Liver (tissue), 9 donors: ENCODE measurements around the gene STK4. TPM values are rescaled to one million over a fixed set of nuclear protein-coding genes. Genes with fewer than 3 reads are reported as not detected.

ENCODE experiments used
- DNase-seq: peaks from one replicate; pipeline ENCODE4 v3.0.0-alpha.2; 2017; ENCODE audit warnings: low spot score
- H3K27ac ChIP-seq, 2 donors: one replicate each; pipeline ENCODE4 v1.7.0; 2013; ENCODE audit warnings: inconsistent platforms in 2 of 2, low read length in 2 of 2, control low read depth in 1 of 2, low read depth in 1 of 2, mild to moderate bottlenecking in 1 of 2
- H3K27me3 ChIP-seq, 4 donors: one replicate each; pipeline versions ENCODE4 v1.6.1 to v1.7.0; 2013; ENCODE audit warnings: low read length in 3 of 4, inconsistent platforms in 1 of 4, mild to moderate bottlenecking in 1 of 4, moderate library complexity in 1 of 4; ENCODE audit not compliant: control insufficient read depth in 4 of 4, insufficient read depth in 4 of 4
- H3K36me3 ChIP-seq, 4 donors: one replicate each; pipeline versions ENCODE4 v1.6.1 to v1.7.0; 2013; ENCODE audit warnings: low read length in 3 of 4, mild to moderate bottlenecking in 3 of 4, low read depth in 1 of 4, moderate library complexity in 1 of 4; ENCODE audit not compliant: control insufficient read depth in 4 of 4, insufficient read depth in 3 of 4
- H3K4me1 ChIP-seq, 4 donors: one replicate each; pipeline versions ENCODE4 v1.6.1 to v1.7.0; 2013; ENCODE audit warnings: low read length in 3 of 4, mild to moderate bottlenecking in 3 of 4, moderate library complexity in 1 of 4; ENCODE audit not compliant: control insufficient read depth in 4 of 4, insufficient read depth in 4 of 4
- H3K4me3 ChIP-seq, 3 donors: one replicate each; pipeline versions ENCODE4 v1.6.1 to v1.7.0; 2013; ENCODE audit warnings: low read length in 3 of 3, control low read depth in 1 of 3, low read depth in 1 of 3, mild to moderate bottlenecking in 1 of 3
- H3K9ac ChIP-seq, 2 donors: one replicate each; pipeline ENCODE4 v1.7.0; 2013; ENCODE audit warnings: low read length in 2 of 2, mild to moderate bottlenecking in 2 of 2, moderate library complexity in 2 of 2, control low read depth in 1 of 2, low read depth in 1 of 2
- H3K9me3 ChIP-seq, 4 donors: one replicate each; pipeline versions ENCODE4 v1.6.1 to v1.7.0; 2013; ENCODE audit warnings: low read length in 3 of 4; ENCODE audit not compliant: control insufficient read depth in 4 of 4
- ATF3 ChIP-seq: IDR thresholded peaks from 2 replicates; pipeline ENCODE4 v1.6.1; 2016; ENCODE audit warnings: antibody characterized with exemption
- EGR1 ChIP-seq, 2 donors: IDR thresholded peaks; 2 replicates each; pipeline ENCODE4 v1.6.1; 2016 to 2018; ENCODE audit warnings: antibody characterized with exemption in 2 of 2, low read depth in 2 of 2
- FOXA1 ChIP-seq: IDR thresholded peaks from 2 replicates; pipeline ENCODE4 v1.6.1; 2016; ENCODE audit warnings: antibody characterized with exemption
- FOXA2 ChIP-seq: IDR thresholded peaks from 2 replicates; pipeline ENCODE4 v1.6.1; 2016; ENCODE audit warnings: antibody characterized with exemption
- GABPA ChIP-seq, 2 donors: IDR thresholded peaks in 1 of 2; conservative IDR thresholded peaks in 1 of 2; 2 replicates each; pipeline ENCODE4 v1.6.1; 2016; ENCODE audit warnings: antibody characterized with exemption in 2 of 2, mild to moderate bottlenecking in 1 of 2, moderate library complexity in 1 of 2
- HNF4A ChIP-seq, 2 donors: conservative IDR thresholded peaks; 2 replicates each; pipeline ENCODE4 v1.6.1; 2016; ENCODE audit warnings: antibody characterized with exemption in 2 of 2, mild to moderate bottlenecking in 2 of 2
- HNF4G ChIP-seq: IDR thresholded peaks from 2 replicates; pipeline ENCODE4 v1.6.1; 2016; ENCODE audit warnings: antibody characterized with exemption
- JUND ChIP-seq, 2 donors: IDR thresholded peaks; 2 replicates each; pipeline ENCODE4 v1.6.1; 2016; ENCODE audit warnings: antibody characterized with exemption in 2 of 2
- NR2F2 ChIP-seq: IDR thresholded peaks from 2 replicates; pipeline ENCODE4 v1.6.1; 2016; ENCODE audit warnings: antibody characterized with exemption
- RAD21 ChIP-seq, 2 donors: IDR thresholded peaks; 2 replicates each; pipeline ENCODE4 v1.6.1; 2016; ENCODE audit warnings: antibody characterized with exemption in 2 of 2, mild to moderate bottlenecking in 2 of 2
- RXRA ChIP-seq, 2 donors: IDR thresholded peaks; 2 replicates each; pipeline ENCODE4 v1.6.1; 2017 to 2018; ENCODE audit warnings: antibody characterized with exemption in 2 of 2, mild to moderate bottlenecking in 1 of 2
- SP1 ChIP-seq: IDR thresholded peaks from 2 replicates; pipeline ENCODE4 v1.6.1; 2018; ENCODE audit warnings: antibody characterized with exemption, mild to moderate bottlenecking
- TAF1 ChIP-seq: conservative IDR thresholded peaks from 2 replicates; pipeline ENCODE4 v1.6.1; 2016; ENCODE audit warnings: antibody characterized with exemption, mild to moderate bottlenecking
- YY1 ChIP-seq: IDR thresholded peaks from 2 replicates; pipeline ENCODE4 v1.6.1; 2016; ENCODE audit warnings: antibody characterized with exemption, mild to moderate bottlenecking
- ZBTB33 ChIP-seq: IDR thresholded peaks from 2 replicates; pipeline ENCODE4 v1.6.1; 2016; ENCODE audit warnings: antibody characterized with exemption
- WGBS: extraction: QIAGEN DNeasy Blood & Tissue Kit; methylation state at CpG from one replicate; pipeline ENCODE4 v1.1.7; 2013; 5-methylcytosine and 5-hydroxymethylcytosine counted together
- polyA plus RNA-seq, 2 donors: library from polyadenylated mRNA; stranded (reverse) in 1 of 2; unstranded in 1 of 2; fragments of 200-250 nt in 1 of 2; fragments of >200 nt in 1 of 2; fragmentation: Nextera tagmentation in 1 of 2; extraction: Ambion mirVana in 1 of 2; gene quantifications; one replicate each; pipeline versions ENCODE4 v1.2.1 to v1.2.3, GENCODE V29; 2013 to 2015
- total RNA-seq, 2 donors: library from RNA; depleted of rRNA; stranded (reverse); fragments of >200 nt; gene quantifications; one replicate each; pipeline ENCODE4 v1.2.3, GENCODE V29; 2014
- TF ChIP-seq, protein P1 (sequence below): fragments of 150-350 bp; IDR thresholded peaks from 2 replicates; pipeline ENCODE4 v1.5.1; 2017; ENCODE audit warnings: improper control_type of control experiment, low read depth, low read length; ENCODE audit not compliant: missing input control
- TF ChIP-seq, protein P2 (sequence below): IDR thresholded peaks from 2 replicates; pipeline ENCODE4 v1.6.1; 2016; ENCODE audit warnings: antibody characterized with exemption
- TF ChIP-seq, protein P3 (sequence below): IDR thresholded peaks from 2 replicates; pipeline ENCODE4 v1.6.1; 2016; ENCODE audit warnings: antibody characterized with exemption, mild to moderate bottlenecking
- donor health status: healthy.
- donor health status: healthy.
- donor health status: healthy.
- donor health status: healthy.
- donor health status: healthy.

The STK4 gene
- total and polyA plus RNA-seq, 4 donors: 3.7 to 20.8 (median 13.9) TPM

DNA sequence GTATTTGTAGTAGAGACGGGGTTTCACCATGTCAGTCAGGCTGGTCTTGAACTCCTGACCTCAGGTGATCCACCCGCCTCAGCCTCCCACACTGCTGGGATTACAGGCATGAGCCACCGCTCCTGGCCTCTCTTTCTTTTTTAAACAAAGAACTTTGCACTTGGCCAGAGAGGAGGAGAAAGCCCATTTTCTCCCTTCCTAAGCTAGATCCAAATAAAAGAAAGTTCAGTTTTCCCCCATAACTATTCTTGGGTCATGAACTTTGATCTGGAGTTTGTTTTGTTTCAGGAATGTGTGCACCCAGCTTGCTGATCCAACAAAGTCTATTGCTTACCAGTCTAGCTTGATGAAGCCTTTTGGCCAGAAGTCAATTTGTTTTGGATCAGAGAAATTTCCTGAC is 111.2 kb downstream of the STK4 start:
- no peak overlapping the region for H3K4me3 ChIP-seq
- H3K27me3 ChIP-seq: no peaks in the 10 kb centered on the region
- H3K9ac ChIP-seq: no peak overlapping the region
- DNase-seq: no peak
- H3K36me3 ChIP-seq: peaks cover 1 to 12% (median 9%) of the 10 kb centered on the region in 4 donors
- no peak overlapping the region for H3K27ac ChIP-seq
- WGBS: 28% methylated on average over 3 of the region's 3 CpGs
- TF ChIP-seq SP1: peak; percentile 73
- TF ChIP-seq HNF4G: peak; percentile 47
- TF ChIP-seq FOXA2: no peak
- TF ChIP-seq, protein P1, sequence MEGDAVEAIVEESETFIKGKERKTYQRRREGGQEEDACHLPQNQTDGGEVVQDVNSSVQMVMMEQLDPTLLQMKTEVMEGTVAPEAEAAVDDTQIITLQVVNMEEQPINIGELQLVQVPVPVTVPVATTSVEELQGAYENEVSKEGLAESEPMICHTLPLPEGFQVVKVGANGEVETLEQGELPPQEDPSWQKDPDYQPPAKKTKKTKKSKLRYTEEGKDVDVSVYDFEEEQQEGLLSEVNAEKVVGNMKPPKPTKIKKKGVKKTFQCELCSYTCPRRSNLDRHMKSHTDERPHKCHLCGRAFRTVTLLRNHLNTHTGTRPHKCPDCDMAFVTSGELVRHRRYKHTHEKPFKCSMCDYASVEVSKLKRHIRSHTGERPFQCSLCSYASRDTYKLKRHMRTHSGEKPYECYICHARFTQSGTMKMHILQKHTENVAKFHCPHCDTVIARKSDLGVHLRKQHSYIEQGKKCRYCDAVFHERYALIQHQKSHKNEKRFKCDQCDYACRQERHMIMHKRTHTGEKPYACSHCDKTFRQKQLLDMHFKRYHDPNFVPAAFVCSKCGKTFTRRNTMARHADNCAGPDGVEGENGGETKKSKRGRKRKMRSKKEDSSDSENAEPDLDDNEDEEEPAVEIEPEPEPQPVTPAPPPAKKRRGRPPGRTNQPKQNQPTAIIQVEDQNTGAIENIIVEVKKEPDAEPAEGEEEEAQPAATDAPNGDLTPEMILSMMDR: no peak
- TF ChIP-seq FOXA1: no peak
- TF ChIP-seq RXRA (IDR thresholded peaks at IDR 0.05): peak; percentile 83 to 89
- TF ChIP-seq, protein P2, sequence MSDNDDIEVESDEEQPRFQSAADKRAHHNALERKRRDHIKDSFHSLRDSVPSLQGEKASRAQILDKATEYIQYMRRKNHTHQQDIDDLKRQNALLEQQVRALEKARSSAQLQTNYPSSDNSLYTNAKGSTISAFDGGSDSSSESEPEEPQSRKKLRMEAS: no peak
- peak in 1 of 2 donors; percentile 17 for TF ChIP-seq RAD21 (IDR thresholded peaks at IDR 0.05)
- TF ChIP-seq EGR1 (IDR thresholded peaks at IDR 0.05; ENCODE audit: low read depth in 2 of 2): no peak
- TF ChIP-seq HNF4A (conservative IDR thresholded peaks at IDR 0.05): peak; percentile 87 to 89
- TF ChIP-seq YY1: peak; percentile 38
- peak in 1 of 2 donors; percentile 11 for TF ChIP-seq GABPA (IDR thresholded peaks at IDR 0.05 in 1 of 2, conservative IDR thresholded peaks at IDR 0.05 in 1 of 2)
- peak in 1 of 2 donors; percentile 51 for TF ChIP-seq JUND (IDR thresholded peaks at IDR 0.05)
- no peak for TF ChIP-seq ATF3
- TF ChIP-seq NR2F2: peak; percentile 82
- no peak for TF ChIP-seq TAF1
- TF ChIP-seq, protein P3, sequence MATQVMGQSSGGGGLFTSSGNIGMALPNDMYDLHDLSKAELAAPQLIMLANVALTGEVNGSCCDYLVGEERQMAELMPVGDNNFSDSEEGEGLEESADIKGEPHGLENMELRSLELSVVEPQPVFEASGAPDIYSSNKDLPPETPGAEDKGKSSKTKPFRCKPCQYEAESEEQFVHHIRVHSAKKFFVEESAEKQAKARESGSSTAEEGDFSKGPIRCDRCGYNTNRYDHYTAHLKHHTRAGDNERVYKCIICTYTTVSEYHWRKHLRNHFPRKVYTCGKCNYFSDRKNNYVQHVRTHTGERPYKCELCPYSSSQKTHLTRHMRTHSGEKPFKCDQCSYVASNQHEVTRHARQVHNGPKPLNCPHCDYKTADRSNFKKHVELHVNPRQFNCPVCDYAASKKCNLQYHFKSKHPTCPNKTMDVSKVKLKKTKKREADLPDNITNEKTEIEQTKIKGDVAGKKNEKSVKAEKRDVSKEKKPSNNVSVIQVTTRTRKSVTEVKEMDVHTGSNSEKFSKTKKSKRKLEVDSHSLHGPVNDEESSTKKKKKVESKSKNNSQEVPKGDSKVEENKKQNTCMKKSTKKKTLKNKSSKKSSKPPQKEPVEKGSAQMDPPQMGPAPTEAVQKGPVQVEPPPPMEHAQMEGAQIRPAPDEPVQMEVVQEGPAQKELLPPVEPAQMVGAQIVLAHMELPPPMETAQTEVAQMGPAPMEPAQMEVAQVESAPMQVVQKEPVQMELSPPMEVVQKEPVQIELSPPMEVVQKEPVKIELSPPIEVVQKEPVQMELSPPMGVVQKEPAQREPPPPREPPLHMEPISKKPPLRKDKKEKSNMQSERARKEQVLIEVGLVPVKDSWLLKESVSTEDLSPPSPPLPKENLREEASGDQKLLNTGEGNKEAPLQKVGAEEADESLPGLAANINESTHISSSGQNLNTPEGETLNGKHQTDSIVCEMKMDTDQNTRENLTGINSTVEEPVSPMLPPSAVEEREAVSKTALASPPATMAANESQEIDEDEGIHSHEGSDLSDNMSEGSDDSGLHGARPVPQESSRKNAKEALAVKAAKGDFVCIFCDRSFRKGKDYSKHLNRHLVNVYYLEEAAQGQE: peak; percentile 38
- peak; percentile 27 for TF ChIP-seq ZBTB33
- peaks cover 0 to 8% (median 6%) of the 10 kb centered on the region in 4 donors for H3K4me1 ChIP-seq
- no peaks in the 10 kb centered on the region for H3K9me3 ChIP-seq
